HG02870 (cell line): ENCODE results near the gene GRID1.

Experiments
- ATAC-seq: cut with Tn5 transposase; IDR thresholded peaks from one replicate; pipeline ENCODE4 v1.9.1; 2021; ENCODE audit warnings: mild to moderate bottlenecking, moderate library complexity; ENCODE audit not compliant: unreplicated experiment

Gene GRID1

DNA sequence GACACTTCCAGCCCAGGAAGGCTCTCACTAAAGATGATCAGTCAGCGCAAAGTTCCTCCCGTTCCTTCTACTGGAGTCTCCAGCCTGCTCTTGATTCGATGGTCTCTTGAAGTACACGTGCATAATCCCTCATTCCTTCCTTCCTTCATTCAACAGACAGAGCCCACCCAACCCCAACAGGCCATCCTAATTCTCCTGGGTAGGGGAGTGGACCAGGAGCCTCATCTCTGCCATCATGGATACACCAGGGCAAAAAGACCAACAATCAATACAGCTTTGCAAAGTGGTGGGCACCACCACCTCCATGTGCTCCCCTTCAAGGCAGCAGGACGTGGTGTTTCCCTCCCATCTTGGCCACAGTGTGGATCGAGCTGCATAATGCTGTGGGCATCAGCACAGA is 446.3 kb downstream of the GRID1 start:
- no peak for ATAC-seq

DNA sequence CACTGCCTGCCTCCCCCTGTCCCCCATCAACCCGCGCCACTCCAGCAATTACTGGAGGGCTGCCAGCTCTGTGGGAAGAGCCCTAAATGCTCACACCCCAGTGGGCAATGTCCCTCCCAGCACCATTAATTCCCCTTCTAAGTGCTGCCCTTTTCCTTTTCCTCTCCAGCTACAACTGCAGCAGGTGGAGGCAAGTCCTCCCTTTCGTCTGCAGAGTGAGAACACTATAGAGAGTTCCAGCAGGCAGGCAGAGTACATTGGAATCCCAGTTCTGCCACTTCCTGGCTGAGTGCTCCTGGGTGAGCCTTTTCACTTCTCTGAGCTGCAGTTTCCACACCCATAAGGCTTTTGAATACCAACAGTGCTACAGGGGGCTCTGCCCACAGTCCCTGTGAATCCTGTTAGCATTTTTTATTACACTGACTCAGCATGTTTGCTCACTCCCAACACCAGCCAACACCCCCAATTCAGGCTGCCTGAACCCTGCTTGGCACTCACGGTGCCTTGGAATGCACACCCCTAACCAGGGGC is 447.0 kb downstream of the GRID1 start:
- ATAC-seq: no peak

DNA sequence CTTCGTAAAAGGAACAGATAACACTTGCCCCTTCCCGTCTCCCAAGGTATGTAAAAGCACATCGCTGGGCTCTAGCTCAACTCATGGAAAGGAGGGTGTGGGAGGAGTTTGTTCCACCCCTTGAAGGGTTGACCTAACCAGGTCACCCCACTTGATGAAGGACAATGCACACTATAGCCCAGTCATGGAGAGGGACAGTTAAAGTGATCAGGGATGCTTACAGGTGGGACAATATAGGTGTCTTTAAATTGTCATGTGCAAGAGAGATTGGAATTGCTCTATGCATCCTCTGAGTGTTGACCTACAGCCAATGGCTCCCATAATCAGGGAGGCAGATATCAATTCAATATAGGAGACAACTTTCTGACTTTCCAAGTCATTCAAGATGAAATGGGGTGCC is 448.2 kb downstream of the GRID1 start:
- no peak for ATAC-seq

DNA sequence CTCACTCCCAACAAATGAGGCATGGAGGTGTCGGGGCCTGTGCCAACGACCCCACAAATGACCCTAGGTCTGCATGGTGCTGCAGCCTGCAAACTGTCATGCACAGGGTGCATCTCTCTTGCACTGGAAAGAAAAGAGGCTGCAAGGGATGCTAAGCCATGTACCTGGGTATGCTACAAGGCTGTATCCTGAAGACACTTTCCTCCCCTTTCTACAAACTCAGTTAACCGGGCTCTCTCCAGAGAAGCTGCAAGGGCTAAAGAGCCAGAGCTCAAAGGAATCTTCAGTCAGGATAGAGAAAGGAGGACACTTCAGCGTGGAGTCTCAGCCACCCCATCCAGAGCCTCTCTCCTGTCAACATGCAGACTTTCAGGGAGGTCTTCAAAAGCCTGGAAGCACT is 449.0 kb downstream of the GRID1 start:
- no peak for ATAC-seq

DNA sequence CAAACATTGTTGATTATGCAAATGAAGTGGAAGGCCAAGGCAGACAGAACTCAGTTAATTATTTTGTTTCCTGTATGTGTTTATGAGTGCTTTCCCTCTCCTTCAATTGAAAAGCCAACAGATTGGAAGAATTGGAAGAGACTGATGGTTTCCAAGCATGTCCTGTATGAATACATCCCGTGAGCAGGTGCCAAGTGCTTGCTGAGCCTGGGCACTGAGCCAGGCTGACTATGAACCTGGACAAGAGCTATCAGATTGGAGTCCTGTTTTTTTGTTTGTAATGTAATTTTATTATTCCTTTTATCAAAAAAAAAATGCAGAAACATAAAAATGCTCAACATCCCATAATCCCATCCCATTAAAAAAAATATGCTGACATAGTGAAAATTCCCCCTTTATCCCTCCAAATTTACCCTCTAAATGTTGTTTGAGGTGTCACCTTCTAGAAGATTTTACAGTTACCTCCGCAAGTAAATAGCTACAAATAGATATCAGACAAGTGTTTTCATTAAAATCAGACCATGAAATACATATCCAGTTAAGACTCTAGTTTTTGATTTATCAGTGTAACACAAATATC is 449.5 kb downstream of the GRID1 start:
- no peak for ATAC-seq

DNA sequence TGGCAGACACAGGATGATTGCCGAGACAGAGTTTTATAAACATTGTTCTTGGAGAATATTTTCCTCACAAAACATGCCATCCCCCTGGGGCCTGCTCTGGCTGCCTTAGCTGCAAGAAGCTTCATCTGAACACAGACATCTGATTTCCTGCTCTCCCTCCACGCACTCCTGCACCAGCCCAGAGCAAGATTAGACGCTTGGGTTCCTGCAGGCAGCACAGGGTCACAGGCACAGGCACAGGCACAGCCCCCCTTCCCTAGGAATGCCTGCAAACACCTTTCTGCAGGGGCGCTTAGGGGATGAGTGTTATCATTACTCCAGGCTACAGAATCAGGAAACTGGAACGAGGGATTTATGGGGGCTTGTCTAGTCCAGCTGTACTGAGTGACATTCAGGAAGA is 450.3 kb downstream of the GRID1 start:
- ATAC-seq: no peak

DNA sequence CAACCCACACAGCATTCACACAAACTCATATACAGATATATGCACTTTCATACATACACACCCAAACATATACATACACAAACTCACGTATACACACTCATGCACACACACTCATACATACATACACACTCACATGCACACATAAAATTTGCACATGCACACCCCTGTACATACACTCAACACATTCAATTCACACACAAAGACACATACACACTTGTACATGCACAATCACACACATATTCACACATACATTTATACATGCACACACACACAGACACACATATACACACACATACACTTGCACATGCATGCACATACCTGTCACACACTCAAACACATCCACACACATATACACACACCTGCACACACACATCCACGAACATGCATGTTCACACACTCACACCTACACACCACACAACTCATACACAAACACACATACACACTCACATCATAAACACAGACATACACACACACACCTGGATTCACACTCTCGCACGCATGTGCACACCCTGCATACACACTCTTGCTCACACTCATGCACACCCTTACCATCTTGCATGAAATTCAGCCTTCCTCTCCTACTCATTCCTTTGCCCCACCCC is 451.2 kb downstream of the GRID1 start:
- ATAC-seq: no peak

DNA sequence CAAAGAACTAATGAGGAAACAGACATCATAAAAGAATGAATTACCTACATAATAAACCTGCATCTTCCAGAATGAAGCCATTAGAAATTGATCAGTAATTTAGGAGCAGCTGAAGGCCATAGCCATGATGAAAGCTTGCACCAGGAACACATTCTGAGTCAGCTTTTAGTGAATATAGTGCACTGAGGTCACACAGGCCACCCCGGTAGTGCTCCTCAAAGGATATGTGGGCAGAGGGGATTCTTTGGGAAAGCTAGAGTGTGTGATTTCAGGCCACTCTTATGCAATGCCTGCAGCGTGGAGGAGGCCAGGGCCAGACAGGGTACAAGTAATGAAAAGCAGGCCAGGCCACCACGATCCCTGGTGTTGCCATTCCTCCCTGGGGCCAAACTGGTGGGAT is 451.9 kb downstream of the GRID1 start:
- no peak for ATAC-seq

DNA sequence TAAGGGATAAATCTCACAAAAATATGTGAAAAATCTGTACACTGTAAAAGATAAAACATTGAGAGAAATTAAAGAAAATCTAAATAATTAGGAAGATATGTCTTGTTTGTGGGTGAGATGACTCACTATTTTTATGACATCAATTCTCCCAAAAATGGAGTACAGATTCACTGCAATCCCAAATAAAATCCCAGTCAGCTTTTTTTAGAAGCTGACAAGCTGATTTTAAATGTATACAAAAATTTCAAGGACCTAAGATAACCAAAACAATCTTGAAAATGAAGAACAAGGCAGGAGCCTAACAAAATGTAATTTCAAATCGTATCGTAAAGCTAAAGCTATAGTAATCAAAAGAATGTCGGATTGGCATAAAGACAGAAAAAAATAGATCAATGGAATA is 458.1 kb downstream of the GRID1 start:
- no peak for ATAC-seq

DNA sequence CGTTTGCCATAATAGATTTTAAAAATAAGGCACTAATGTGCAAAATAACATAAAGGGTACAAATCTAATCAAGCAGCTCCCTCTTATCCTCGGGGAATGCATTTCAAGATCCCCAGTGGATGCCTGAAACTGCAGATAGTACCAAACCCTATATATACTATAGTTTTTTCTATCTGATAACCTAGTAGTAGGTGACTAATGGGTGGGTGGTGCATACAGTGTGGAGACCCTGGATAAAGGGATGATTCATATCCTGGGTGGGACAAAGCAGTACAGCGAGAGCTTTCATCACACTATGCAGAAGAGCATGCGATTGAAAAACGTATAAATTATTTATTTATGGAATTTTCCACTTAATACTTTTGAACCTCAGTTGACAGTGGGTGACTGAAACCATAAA is 464.5 kb downstream of the GRID1 start:
- ATAC-seq: no peak

DNA sequence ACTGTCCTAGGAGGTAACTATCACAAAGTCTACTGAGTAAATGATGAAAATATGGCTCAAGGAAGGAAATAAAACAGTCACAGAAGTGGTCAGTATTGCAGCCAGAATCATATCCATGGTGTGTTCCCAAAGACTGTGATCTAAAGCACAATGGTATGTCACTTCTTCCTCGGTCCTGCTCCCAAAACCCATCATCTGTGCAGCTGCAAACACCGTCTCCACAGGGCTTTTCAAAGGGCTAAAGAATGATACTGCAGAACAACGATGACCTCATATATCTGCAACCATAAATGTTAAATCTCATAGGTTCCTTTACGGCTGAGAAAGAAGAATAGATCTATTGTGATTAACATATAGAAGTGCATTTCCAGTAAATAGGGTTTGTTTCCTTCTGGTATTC is 465.0 kb downstream of the GRID1 start:
- no peak for ATAC-seq

DNA sequence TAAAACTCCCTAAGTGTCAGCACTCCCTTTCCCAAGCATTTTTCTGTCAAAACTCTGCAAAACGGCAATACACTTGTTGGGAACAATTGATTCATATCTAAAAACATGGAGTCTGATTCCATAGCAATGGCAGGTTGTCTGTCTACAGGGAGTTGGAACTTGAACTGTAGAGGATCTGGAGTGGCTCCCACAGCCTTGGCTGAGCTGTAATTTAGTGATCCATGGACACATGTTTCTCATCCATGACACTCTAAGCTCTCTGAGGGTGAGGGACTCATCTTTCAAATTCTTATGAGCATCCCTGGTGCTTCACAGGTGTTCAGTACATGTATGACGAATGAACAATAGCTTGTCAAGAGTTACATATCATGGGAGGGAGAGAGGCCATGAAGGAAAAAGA is 466.1 kb downstream of the GRID1 start:
- ATAC-seq: no peak

DNA sequence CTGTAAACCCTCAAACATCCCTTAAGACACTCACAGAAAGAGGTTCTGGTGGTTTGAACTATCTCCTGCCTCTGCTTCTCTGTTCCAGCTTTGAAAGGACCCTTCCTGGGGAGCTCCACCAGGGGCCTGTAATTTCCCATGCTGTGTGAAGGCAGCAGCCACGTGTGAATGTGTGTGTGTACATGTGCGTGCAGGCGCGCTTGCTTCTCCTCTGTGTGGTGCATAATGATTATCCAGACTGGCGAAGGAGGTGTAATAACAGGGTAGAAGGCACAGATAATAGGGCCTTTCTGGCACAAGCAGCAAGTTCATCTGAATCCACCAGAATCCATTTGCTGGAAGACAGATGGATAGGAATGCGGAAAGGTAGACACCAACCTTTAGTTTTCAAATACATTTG is 466.5 kb downstream of the GRID1 start:
- no peak for ATAC-seq

DNA sequence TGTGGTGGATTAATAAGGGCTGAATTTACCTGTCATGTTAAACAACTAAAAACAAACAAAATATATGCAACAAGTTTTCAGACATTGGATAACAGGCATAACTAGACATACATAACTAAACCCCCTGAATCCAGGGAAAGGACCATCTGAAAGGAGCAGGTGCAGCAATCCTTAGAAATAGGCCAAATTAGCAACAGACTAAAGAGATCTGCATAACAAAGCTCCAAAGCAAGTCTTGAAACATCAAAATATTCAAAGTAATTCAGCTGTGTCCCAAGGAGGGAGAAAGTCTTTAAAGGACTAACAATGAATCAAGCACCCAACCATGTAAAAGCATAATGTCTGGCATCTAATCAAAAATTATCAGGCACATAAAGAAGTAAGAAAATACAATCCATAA is 475.1 kb downstream of the GRID1 start:
- no peak for ATAC-seq

DNA sequence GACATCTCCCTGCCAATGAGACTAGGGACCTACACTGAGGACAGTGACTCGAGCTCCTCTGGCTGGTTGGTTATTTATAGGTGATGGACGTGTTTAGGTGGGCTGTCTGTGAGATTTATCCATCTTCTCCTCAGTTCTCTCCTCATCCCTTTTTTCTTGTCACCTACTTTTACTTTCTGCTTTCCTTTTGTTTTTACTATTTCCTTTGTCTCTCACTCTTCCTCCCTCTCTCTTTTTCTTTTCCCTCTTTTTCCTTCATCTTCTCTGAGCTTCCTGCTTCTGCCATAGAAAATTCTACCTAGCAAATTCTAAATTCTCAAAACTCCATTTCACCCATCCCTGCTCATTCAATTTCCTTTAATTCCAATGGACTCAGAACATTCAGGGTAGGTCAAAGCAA is 478.0 kb downstream of the GRID1 start:
- no peak for ATAC-seq

DNA sequence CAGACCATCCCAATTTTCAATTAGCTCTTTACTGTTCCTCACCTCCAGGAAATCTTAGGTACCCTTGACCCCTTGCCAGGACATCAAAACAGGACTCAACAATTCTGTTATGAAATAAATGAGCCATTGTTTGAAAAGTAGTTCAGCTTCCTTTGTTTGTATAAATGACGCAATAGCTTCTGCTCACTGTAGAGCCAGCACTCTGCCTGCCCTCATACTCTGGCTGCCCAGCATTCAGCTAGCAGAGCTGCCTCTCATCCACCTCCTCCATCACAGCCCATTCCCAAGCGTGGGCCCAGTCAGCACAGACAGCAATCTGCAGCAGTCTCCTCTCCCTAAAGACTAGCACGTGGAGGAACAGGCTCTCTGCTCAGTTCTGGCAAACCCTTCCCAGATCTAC is 478.6 kb downstream of the GRID1 start:
- no peak for ATAC-seq

DNA sequence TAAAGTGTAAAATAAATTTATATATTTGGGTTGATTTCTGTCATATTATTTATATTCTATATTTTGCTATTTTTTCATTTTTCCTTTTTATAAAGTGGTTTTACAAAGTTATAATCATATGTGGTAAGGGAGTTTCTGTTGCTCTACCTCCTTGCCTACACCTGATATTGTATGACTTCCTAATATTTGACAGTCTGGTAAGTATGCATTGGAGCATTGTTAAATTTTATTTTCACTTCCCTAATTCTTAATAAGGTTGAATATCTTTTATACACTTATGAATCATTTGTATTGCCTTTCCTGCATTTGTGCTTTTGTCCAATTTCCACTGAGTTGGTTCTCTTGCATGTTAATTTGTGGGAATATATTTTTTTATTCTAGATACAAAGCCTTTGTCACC is 492.4 kb downstream of the GRID1 start:
- ATAC-seq: no peak

DNA sequence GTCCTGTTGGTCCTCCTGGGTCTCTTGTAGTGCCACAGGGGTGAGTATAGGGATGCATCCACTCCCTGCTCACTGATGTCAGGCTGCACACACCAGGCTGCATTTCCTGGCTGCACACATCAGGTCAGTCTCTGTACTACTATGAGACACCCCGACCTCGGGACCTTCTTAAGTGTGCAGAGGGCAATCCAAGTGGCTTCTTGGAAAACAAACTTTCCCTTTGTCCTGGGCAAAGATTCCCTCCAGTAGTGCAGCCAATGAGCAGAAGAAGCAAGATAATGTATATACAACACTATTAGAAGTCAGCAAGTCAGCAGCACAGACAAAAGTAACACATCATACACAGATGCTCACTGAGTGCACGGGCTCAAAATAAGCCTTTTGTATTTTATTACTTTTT is 493.5 kb downstream of the GRID1 start:
- no peak for ATAC-seq

DNA sequence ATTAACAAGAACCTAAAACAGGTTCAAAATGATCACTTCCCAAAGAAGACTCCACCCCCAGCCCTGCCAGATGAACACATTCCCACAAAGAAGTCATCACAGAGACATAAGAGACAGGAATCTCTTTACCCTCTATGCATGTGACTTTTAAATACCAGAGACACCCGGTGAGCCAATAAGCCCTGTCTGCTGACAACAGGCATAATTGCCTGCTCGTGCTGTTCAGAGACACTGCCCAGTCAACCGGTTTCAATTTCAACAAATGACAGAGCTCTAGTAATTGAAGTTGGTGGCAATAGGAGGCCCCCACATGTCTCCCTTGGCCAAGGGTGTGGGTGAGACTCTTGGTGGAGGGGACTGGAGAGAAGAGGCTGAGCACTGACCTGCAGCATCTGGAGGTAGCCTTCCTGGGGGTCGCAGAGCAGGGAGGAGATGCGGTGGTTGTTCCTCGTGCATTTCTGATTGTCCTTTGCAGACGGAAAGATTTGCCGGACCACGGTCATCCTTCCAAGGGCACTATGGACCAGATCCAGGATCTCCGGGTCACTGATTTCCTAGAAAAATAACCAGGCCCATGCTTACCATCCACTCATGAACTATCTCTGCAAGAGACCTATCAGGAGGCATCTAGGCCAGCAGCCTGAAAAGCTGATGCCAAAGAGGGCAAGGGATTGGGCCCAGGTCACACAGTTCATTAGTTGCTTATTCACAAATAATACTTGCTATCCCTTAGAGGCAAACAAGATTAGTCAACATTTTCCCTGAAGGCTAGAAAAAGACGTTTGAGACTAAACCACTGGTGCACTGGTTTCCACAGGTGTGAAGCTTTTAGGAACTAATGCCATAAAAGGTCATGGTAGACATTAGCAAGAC is 497.7 kb downstream of the GRID1 start:
- ATAC-seq: no peak

DNA sequence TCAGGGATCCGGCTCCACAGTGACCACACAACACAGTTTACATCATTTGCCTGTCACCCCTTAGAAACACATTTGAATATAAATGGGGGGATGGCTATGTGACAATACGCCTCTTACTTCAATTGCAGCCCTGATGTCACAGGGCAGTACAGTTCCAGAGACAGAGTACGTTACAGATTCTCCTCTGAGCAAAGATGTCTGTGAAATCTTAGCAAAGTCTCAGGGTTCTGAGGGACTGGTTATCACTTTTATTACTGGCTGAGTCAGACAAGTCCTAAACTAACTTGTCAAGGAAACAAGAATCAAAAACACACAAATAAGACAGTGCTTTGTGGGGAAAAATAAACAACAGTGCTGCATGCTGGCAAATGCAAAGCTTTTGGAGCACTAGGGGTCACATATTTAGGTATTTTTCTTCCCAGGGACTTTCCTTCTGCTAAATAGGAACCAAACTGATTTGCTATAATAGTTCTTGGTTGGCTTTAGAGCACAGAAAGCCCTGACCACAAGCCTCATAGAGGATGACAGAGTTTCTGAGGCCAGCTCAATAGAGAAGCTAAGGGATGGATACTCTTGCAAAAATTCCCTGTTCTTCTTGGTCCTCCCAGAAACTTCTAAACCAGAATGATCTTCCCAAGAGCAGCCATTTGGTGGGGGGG is 501.6 kb downstream of the GRID1 start:
- peak; percentile 45 for ATAC-seq

DNA sequence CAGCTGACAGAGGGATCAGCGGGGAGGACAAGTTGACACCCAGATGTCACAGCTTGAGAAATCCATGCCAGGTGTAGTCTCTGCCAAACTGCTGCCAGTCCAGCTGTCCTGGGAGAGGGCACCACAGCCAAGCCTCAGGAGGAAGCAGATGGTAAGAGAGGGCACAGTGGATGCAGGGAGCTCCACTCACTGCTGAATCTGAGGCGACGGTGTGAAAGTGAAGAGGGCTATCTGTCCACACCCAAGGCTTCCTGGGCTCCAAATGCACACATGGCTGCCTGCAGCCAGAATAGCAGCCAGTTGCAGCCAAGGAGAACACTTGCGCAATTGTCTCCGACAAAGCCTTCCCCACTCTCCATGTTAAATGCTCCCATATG is 502.4 kb downstream of the GRID1 start:
- ATAC-seq: no peak
